GM18519 (cell line): ENCODE results near the gene SOD2.
A peak's percentile ranks its signal among the peaks of the same experiment; 100 is the strongest.
"Not testable (repeated sequence)": the region's sequence is repeated elsewhere in the genome, so short reads cannot be mapped to it uniquely, and the experiment has no call there.

ENCODE experiments used
- ATAC-seq: cut with Tn5 transposase; IDR thresholded peaks from one replicate; pipeline ENCODE4 v1.9.1; 2021; ENCODE audit warnings: mild to moderate bottlenecking, moderate library complexity; ENCODE audit not compliant: unreplicated experiment, low FRiP score

The SOD2 gene

GRCh38 chr6:159716247-159717096, 23.4 kb upstream of the SOD2 start:
- ATAC-seq, result no peak

- no peak for ATAC-seq
These were observed 22.6 kb upstream of the SOD2 start for GRCh38 chr6:159715605-159716004.

- no peak for ATAC-seq
These were observed 22.1 kb upstream of the SOD2 start for GRCh38 chr6:159715166-159715565.

- no peak for ATAC-seq
These were observed 21.4 kb upstream of the SOD2 start for GRCh38 chr6:159714404-159714803.

- ATAC-seq, result no peak
These were observed 20.9 kb upstream of the SOD2 start for GRCh38 chr6:159713984-159714383.

GRCh38 chr6:159712389-159712788, 19.3 kb upstream of the SOD2 start:
- ATAC-seq, result not testable (repeated sequence)

- ATAC-seq, result not testable (repeated sequence)
These were observed 17.6 kb upstream of the SOD2 start for GRCh38 chr6:159710603-159711002.

GRCh38 chr6:159701413-159701999, 8.5 kb upstream of the SOD2 start:
- ATAC-seq, result no peak

GRCh38 chr6:159700970-159701369, 7.9 kb upstream of the SOD2 start:
- no peak for ATAC-seq

GRCh38 chr6:159695984-159696383, 2.9 kb upstream of the SOD2 start:
- ATAC-seq, result no peak

GRCh38 chr6:159693894-159694545, 979 bp upstream of the SOD2 start:
- ATAC-seq, result no peak

GRCh38 chr6:159692303-159693127, 526 bp downstream of the SOD2 start:
- ATAC-seq, result peak; percentile 18

GRCh38 chr6:159691963-159692287, 1.1 kb downstream of the SOD2 start:
- no peak for ATAC-seq

GRCh38 chr6:159691133-159691962, 1.7 kb downstream of the SOD2 start:
- no peak for ATAC-seq

GRCh38 chr6:159690135-159690534, 2.9 kb downstream of the SOD2 start:
- not testable (repeated sequence) for ATAC-seq

- ATAC-seq, result no peak
These were observed 4.0 kb downstream of the SOD2 start for GRCh38 chr6:159689001-159689400.

GRCh38 chr6:159688266-159688905, 4.7 kb downstream of the SOD2 start:
- ATAC-seq, result no peak

- ATAC-seq, result no peak
These were observed 5.7 kb downstream of the SOD2 start for GRCh38 chr6:159687341-159687740.

- no peak for ATAC-seq
These were observed 6.3 kb downstream of the SOD2 start for GRCh38 chr6:159686703-159687102.
